ENCODE data around the gene CIZ1.

CIZ1 gene

DNA sequence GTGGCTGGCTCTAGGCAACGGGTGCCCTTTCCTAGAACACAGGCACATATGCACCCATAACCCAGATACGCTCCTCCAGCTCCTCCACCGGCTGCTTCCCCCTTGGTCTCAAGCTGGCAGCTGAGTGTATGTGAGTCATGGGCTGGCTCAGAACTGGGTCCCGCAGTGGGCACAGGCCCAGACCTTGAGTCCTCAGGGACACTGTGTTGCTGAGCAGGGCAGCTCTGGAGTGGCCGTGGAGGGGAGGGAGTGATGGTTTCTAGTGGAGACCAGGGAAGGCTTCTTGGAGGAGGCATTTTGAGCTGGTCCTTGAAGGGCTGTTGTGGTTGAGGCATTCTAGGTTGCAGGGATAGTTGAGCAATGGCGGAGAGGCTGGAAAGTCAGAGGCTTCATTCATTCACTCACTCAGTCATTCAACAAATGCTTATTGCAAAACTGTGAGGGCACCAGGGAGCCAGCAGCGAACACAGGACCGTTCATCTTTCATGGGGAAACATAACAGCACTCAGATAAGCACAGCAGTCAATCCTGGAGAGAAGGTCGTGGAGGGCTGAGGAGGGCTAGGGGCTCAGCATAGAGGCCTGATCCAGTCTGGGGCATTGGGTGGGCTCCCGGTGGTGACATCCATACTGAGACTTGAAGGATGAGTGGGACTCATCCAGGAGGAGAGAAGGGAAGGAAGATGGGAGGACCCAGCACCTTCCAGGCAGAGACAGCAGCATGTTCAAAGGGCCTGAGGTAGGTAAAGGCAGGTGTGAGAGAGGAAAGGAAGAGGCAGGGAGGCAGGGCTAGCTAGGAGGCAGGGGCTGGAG lies 29.0 kb downstream of the CIZ1 start:
- no peak for DNase-seq

- no peak for DNase-seq
These were observed 30.0 kb downstream of the CIZ1 start for GRCh38 chr9:128161215-128161902.

DNA sequence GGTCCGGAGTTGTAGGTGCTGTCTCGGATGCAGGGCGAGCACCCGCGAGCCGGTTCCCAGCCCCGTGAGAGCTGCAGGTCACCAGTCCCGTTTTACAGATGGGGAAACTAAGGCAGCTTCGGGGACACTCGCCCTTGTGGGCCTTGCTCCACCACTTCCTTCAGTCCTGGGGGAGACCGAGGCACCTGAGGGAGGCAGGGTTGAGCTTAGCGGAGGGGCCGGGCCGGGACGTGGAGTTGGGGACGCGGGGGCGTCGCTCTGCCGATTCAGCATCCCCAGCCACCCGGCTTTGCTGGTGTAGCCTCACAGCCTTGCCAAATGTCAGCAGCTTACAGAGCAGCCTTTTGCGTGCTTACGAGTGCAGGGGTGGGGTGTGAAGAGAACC lies 30.8 kb downstream of the CIZ1 start:
- DNase-seq: peak; percentile 3

GRCh38 chr9:128159784-128160602 lies 31.4 kb downstream of the CIZ1 start, which contains the start of gene BBLN:
TSS of gene BBLN (plus strand) at chr9:128160265. CDS start at chr9:128160408, 143 bp downstream.
- peak; percentile 83 for DNase-seq

DNA sequence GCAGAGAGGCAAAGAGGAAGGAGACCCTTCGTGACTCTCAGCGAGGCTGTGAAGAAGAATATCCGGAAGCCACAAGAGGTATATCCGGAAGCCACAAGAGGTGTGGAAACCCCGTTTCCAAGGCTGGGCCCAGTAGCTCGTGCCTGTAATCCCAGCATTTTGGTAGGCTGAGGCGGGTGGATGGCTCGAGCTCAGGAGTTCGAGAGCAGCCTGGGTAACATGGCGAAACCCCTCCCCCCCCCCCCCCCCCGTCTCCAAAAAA lies 31.9 kb downstream of the CIZ1 start:
- DNase-seq: peak; percentile 49

GRCh38 chr9:128155736-128156500 lies 35.5 kb downstream of the CIZ1 start:
- DNase-seq: no peak

- DNase-seq: no peak
These were observed 37.3 kb downstream of the CIZ1 start for GRCh38 chr9:128153947-128154695.

- DNase-seq: no peak
These were observed 38.1 kb downstream of the CIZ1 start for GRCh38 chr9:128153060-128153946.

- no peak for DNase-seq
These were observed 39.0 kb downstream of the CIZ1 start for GRCh38 chr9:128152133-128153059.

DNA sequence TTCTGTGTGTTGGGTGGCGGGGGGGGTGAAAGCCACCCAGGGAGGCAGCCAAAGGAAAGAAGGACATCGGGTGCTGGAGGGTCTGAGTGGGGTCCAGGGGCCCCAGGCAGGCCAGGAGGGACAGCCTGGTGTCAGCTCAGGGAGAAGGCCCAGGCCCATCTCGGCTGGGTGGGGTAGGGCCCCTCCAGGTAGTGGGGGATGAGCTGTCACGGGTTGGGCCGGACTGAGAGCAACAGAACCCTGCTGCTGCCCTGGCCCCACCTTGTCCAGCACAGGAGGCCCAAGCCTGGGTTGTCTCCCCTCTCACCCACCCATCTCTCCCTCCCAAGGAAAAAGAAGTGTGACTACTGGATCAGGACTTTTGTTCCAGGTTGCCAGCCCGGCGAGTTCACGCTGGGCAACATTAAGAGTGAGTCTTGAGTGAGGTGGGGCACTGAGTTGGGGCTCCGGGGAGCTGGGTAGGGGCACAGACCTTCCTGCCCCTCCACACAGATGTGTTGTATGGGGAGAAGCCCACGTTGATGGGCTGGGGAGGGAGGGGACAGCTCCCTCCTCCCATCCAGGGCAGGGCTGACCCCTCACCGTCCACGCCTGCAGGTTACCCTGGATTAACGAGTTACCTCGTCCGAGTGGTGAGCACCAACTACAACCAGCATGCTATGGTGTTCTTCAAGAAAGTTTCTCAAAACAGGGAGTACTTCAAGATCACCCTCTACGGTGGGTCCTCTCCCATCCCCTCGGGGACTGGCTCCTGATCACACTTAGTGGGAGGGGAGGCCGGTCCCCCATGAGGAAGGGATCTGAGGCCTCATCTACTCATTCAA lies 39.9 kb downstream of the CIZ1 start:
- DNase-seq: no peak

DNA sequence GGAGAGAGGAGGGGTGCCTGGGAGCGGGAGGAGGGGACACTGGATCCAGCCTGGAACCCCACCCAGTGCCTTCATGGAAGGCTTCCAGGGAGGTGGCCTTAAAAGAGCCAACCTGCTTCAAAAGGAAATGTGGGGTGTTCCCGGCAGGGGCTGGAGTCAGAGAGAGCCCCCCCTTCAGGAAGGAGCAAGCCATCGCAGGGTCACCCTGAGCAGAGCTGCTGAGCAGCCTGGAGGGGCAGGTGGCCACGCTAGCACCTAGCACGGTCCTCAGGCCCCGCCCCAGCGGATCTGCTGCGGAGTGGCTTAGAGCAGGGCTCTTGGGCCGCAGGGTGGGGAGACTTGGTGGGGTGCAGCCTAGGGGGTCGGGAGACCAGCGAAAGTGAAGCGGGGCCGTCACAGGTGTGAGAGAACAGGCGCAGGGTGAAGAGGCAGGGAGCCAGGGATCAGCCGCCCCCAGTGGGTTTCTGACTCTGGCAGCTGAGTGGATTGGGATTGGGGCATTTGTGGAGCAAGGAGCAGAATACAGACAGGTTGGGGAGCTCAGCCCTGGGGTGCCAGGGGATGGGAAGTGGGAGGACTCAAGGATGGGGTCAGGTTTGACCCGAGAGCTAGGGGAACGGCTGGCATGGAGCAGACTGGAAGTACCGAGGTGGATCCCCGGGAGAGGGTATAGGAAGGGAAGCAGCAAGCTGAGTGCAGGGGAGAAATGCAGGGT lies 40.6 kb downstream of the CIZ1 start:
- DNase-seq: no peak

GRCh38 chr9:128149951-128150593 lies 41.3 kb downstream of the CIZ1 start:
- no peak for DNase-seq

DNA sequence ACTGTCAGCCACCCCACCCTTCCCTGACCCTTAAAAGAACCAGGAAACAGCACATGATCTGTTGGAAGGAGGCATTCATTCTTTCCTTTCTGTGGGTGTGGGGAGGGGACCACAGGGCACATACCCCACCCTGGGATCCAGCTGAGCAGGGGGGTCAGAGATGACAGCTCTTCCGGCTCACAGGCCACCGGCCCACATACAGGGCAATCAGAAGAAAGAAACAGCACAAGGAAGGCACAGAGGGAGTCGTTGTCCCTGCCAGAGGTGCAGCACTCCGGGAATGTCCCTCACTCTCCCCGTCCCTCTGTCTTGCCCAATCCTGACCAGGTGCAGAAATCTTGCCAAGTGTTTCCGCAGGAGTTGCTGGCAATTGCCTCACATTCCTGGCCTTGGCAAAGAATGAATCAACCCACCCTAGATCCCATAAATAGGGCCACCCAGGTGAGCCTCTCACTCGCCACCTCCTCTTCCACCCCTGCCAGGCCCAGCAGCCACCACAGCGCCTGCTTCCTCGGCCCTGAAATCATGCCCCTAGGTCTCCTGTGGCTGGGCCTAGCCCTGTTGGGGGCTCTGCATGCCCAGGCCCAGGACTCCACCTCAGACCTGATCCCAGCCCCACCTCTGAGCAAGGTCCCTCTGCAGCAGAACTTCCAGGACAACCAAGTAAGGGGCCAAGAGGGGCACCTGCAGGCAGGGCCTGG lies 42.2 kb downstream of the CIZ1 start, which contains the start of gene LCN2:
Gene LCN2, plus strand, starts transcription at position 453 of the 701 bp plus-strand sequence. Its CDS starts 73 bp downstream, at position 526.
- no peak for DNase-seq

- DNase-seq: no peak
These were observed 42.8 kb downstream of the CIZ1 start for GRCh38 chr9:128148509-128149000.

DNA sequence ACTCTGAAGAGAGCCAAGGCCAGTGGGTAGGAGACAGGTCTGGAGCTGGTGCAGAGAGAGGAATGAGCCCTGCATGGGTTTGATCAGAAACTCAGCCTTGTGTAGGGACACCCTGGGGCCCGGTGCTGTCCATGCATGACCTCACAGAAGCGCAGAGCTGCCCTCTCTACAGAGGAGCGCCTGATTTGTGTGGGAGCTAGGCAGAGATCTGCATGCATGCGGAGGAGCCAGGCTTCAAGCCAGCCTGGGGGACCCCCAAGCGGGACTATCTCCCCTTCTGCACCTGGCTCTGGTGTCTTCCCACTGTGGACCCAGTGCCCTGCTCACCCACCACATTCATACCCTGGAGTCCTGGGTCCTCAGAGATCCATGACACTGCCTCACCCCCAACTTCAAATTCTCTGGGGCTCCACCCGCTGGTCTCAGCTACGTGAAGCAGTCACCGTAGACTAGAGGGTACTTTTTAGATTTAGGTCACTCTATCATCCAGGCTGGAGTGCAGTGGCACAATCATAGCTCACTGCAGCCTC lies 44.7 kb downstream of the CIZ1 start:
- no peak for DNase-seq

DNA sequence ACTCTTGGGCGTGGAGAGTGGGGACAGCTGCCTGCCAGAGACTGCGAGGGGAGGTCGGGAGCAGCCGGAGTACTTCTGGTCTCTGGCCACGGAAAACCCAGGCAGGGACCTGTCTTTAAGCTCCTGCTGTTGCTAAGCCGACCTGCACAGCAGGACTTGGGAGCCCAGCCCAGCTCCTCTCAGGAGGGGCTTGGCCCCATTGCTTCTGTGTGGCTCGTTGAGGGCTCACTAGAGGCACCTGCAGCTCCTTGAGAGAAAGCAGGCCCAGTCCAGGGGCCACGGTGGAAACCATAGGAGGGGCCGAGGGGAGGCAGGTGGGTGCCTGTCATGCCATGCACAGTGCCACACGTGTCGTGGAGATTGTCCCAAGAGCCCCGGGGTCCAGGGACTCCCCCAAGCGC lies 45.4 kb downstream of the CIZ1 start:
- no peak for DNase-seq

DNA sequence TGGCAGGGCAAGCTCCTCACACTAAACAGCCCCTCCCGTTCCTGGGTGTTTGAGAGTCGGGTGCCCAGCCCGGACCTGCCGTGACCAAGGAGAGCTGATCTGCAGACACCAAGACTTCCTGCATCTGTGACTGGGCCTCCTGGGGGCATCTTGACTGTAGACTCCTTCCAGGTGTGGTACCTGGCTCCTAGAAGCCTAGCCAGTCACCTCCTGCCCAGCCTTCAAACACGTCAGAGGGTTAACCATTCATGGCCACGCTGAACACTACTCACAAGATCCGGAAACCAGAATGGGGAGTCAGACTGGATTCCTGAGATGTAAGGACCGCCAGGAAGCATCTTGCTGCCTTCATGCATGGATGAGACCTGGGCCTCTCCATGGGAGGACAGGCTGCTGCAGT lies 45.8 kb downstream of the CIZ1 start:
- DNase-seq: no peak
